AG08396 (cell line): ENCODE results near the gene CDK9.

Source experiments
- DNase-seq: peaks from one replicate; pipeline ENCODE4 v3.0.0; 2012; ENCODE audit warnings: low spot score, mixed read lengths

Gene CDK9

DNA sequence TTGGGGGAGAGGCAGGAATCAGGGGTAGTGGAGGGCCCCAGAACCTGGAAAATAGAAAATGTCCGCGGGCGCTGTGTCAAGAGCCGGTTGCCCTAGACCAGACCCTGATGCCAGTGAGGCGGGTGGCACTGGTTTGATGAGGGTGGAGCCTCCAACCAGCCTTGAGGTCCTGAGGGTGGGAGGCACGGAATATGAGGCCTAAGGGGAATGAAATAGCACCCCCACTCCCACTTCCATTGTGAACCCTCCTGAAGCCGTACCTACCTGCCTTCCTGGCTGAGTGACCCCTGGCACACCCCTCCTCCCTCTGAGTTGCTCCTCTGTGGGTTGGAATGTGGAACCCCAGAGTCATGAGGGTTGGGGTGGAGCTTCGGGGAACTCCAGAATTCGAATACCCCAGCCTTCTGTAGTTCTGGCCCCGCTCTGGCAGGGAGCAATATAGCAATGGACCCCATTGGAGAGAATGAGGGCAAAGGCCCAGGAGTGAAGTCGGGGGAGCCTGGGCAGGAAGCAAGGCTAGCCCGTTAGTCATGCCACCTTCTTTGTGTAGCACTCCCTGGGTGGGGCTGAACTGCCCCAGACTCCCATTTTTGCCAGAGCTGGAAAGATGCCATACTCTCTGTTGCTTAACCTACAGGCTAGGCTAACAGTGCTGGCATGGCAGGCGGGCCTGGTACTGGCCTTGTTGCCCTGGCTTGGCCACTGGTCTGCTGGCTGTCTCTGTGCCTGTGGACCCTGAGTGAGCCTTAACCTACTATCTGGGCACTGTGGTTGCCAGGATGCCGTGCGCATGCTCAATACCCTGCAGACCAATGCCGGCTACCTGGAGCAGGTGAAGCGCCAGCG lies 17.9 kb downstream of the CDK9 start:
- peak; percentile 68 for DNase-seq

- no peak for DNase-seq
Measured at GRCh38 chr9:127805620-127806019, 19.8 kb downstream of the CDK9 start.

GRCh38 chr9:127806871-127807270 lies 21.0 kb downstream of the CDK9 start:
- DNase-seq = no peak

DNA sequence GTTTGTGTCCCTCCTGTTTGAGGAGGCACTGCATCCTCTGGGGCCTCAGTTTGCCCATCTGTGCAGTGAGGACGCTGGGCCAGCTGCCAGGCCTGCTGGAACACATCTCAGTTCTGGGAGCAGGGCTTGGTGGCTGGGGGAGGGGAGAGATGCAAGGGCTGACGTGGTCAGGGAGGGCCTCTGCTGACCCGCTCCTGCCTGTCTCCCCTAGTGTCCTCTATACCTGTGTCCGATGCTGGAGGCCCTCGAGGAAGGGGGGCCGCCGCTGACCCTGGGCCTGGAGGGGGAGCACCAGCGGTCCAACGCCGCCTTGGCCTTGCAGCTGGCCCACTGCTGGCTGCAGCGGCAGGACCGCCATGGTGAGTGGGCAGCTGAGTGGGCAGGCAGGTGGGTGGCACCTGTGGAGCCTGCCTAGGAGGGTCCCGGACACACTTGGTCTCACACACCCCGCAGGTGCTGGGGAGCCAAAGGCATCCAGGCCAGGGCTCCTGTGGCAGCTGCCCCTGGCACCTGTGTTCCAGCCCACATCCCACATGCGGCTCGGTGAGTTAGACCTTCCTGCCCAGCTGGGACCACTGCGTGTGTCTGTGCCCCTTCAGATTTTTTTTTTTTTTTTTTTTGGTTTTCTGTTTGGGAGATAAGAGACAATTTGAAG lies 22.6 kb downstream of the CDK9 start:
- DNase-seq = no peak

- no peak for DNase-seq
Measured at GRCh38 chr9:127809002-127809539, 23.2 kb downstream of the CDK9 start.

DNA sequence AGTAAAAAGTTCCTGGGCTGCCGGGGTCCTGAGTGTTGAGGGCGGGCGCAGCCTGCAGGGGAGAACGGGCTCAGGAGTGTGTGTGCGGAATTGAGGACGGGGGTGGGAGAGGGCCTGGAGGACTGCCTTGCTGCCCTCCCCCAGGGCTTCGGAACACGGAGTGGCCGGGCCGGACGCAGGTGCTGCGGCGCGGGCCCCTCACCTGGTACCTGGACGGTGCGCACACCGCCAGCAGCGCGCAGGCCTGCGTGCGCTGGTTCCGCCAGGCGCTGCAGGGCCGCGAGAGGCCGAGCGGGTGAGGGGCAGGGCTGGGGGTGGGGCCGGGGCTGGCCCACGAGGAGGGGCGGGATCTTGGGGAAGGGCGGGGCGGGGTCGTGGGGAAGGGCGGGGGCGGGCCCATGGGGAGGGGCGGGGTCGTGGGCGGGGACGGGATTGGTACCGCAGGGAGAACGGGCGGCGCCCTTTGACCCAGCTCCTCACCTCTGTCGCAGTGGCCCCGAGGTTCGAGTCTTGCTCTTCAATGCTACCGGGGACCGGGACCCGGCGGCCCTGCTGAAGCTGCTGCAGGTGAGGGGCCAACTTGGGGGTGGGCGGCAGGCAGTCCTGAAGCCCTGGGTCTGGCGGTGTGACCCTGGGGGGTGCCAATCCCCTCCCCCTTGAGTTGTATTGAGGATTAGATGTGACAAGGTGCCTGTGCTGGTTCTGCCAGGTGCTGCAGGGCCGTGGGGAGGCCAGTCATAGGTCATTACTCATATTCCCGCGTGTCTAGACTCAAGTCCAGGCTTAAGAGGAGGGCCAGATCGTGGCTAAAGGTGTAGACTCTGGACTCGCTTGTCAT lies 23.9 kb downstream of the CDK9 start:
- no peak for DNase-seq

DNA sequence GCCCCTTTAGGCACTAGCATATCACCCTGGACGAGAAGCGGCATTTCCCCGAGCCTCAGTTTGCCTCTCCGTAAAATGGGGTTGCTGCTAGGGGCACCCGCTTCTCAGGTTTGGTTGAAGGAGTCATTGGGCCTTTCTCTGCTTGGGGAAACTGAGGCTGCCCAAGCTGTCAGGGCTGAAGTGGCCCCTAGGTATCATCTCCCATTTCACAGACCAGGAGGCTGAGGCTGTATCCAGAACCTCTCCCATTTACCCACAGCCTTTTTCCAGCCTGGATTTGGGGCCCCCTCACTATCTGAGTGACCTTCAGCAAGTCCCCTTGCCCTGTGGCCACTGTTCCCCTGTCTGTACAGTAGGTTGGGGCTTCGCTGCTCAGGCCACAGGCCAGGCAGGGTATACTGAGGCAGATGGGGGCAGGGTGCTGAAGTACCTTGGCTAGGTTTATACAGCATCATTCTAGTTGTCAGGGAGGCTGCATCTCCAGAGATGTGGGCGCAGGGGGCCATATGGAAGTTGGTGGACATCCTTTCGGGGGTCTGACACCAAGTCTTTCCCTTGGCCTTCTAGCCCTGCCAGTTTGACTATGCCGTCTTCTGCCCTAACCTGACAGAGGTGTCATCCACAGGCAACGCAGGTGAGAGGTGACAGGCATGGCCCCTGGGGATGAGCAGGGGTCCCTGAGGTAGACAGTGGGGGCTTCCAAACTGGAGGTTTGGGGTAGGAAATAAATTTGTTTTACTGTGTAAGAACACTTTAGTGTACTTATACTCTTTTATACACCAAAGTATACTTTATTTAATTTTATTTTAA lies 24.7 kb downstream of the CDK9 start:
- no peak for DNase-seq

- no peak for DNase-seq
Measured at GRCh38 chr9:127812011-127812410, 26.2 kb downstream of the CDK9 start.

DNA sequence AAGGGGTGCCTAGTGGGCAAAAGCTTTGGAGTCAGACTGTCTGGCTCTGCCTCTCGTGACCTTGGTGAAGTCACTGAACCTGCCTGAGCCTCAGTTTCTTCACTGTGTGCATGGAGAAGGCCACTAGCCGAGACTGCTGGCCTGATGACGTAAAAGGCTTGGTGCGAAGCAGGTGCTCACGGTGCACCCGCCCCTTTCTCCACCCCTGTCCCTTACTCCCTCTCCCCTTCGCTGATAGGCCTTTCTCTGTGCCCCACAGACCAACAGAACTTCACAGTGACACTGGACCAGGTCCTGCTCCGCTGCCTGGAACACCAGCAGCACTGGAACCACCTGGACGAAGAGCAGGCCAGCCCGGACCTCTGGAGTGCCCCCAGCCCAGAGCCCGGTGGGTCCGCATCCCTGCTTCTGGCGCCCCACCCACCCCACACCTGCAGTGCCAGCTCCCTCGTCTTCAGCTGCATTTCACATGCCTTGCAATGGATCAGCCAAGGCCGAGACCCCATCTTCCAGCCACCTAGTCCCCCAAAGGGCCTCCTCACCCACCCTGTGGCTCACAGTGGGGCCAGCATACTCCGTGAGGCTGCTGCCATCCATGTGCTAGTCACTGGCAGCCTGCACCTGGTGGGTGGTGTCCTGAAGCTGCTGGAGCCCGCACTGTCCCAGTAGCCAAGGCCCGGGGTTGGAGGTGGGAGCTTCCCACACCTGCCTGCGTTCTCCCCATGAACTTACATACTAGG lies 27.3 kb downstream of the CDK9 start:
- no peak for DNase-seq

DNA sequence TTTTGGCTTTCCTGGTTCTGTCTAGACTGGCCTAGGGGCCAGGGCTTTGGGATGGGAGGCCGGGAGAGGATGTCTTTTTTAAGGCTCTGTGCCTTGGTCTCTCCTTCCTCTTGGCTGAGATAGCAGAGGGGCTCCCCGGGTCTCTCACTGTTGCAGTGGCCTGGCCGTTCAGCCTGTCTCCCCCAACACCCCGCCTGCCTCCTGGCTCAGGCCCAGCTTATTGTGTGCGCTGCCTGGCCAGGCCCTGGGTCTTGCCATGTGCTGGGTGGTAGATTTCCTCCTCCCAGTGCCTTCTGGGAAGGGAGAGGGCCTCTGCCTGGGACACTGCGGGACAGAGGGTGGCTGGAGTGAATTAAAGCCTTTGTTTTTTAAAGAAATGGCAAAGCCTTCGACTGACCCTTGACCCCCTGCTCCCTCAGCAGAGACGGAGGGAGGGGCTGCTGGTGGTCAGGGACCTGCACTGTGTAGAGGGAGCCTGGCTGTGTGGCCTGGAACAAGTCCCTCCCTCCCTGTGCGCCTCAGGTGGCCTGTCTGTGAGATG lies 27.9 kb downstream of the CDK9 start:
- no peak for DNase-seq

DNA sequence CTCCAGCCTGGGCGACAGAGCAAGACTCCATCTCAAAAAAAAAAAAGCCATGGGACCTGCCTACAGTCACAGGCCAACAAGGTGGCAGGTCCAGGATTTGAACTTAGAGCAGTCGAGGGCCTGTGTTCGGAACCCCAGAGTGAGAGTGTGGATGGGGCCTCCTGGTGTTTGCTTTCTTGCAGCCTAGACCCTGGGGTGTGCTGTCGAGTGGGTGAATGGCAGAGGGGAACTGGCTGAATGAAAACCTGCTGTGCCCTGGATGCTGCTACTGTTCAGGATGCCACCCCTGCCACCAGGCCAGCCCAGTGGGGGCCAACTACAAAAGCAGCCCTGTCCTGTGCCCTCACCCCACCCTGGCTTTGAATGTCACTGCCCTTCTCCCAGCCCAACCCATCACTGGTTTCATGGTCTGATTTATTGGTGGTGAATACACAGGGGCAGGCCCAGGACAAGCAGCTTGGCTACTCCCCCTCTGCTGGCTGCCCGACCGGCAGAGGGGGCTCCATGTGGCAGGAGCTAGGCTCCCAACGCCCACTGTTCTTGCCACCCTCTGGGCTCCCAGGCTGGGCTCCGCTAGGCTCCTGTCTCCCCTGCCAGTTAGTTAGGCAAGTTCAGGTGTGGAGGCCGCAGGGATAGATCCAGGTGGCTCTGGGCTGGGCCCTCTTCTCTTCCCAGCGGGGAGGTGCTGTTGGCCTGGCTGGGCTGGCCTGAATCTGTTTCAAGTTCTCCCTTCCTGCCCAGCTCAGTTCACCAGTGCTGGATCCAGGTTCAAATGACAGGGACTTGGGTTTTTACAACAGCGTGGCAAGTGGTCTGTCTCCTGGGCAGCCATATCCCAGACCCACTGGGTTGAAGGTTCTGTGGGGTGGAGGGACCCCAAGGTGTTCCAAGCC lies 29.0 kb downstream of the CDK9 start:
- DNase-seq = no peak

GRCh38 chr9:127815512-127816361 lies 29.9 kb downstream of the CDK9 start:
- no peak for DNase-seq

GRCh38 chr9:127816362-127816725 lies 30.5 kb downstream of the CDK9 start:
- no peak for DNase-seq

DNA sequence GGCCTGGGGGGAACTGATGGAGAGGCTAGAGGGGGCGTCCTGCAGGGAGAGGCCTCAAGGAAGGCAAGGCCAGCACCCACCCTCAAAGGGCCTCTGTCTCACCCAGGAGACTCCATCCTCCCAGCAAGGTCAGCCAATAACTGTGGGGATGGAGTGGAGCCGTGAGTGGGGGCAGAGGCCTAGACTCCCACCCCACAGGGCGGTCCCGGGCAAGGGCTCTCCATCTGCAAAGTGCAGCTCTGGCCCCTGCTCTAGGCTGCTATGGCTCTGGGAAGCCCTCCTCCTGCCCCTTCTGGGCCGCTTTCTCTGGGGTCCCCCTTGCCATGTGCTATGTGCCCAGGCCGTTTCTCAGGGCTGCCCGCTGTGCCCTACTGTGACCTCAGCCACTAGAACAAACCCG lies 30.9 kb downstream of the CDK9 start:
- no peak for DNase-seq

DNA sequence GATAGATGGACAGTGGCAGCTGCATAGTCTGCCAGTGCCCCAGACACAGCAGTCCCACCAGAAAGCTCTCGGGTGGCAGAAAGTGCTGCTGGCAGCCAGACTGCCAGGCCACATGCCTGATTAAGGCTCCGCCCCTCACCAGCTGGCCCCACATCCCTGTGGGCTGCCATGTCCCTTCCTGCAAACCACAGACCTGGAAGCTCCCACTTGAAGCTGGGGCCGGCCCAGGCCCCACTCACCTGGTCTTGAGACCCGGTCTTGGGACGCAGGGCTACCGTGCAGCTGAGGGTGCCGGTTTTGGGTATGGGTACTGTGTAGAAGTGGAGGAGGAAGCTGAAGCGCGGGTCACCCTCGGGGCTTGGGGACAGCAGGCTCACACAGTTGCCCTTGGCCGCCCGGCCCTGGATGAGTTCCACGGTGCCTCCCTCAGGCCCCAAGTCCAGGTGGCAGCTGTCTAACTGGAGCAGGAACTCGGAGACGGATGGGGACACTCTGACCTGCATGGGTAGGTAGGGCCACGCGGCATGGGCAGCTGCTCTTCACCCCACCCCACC lies 32.1 kb downstream of the CDK9 start:
- no peak for DNase-seq

DNA sequence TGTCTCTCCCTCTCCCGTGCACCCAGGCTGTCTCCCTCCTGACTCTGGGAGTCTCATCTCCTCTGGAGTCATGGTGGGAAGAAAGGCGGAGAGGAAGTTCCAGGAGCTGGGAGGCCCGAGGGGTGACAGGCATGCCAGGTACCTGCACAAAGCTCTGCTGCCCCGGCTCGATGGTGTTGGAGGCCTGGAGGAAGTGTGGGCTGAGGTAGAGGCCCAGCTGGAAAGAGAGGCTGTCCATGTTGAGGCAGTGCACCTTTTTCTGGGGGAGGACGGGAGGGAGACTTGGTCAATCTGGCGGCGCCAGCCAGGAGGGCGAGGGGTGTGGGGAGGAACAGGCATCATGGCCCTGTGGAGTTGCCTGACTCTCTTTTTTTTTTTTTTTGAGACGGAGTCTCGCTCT lies 32.7 kb downstream of the CDK9 start:
- DNase-seq = no peak

GRCh38 chr9:127822108-127822507 lies 36.3 kb downstream of the CDK9 start:
- no peak for DNase-seq

GRCh38 chr9:127825319-127826051 lies 39.7 kb downstream of the CDK9 start:
- no peak for DNase-seq
